Hepatocyte (in vitro differentiated cells): ENCODE measurements around the gene LRRC32. TPM values are rescaled to one million over a fixed set of nuclear protein-coding genes. Genes with fewer than 3 reads are reported as not detected.

Source experiments
- DNase-seq: peaks from one replicate; pipeline ENCODE4 v3.0.0-alpha.2; 2016; ENCODE audit warnings: low spot score
- H2AFZ ChIP-seq: fragments of 200-600 bp; sonication (generic); 2 replicates; pipeline ENCODE4 v1.6.0; 2016; ENCODE audit warnings: antibody characterized with exemption, mild to moderate bottlenecking
- H3K27ac ChIP-seq: fragments of 200-600 bp; sonication (generic); 2 replicates; pipeline ENCODE4 v1.5.1; 2016; ENCODE audit warnings: mild to moderate bottlenecking
- H3K27me3 ChIP-seq: fragments of 200-600 bp; sonication (generic); 2 replicates; pipeline ENCODE4 v1.6.1; 2016
- H3K36me3 ChIP-seq: fragments of 200-600 bp; sonication (generic); replicated peaks from 2 replicates; pipeline ENCODE4 v1.5.1; 2016; ENCODE audit warnings: low read depth; ENCODE audit not compliant: insufficient read depth
- H3K4me1 ChIP-seq: fragments of 200-600 bp; sonication (generic); 2 replicates; pipeline ENCODE4 v1.5.1; 2016; ENCODE audit warnings: mild to moderate bottlenecking, moderate library complexity; ENCODE audit not compliant: insufficient read depth
- H3K4me2 ChIP-seq: fragments of 200-600 bp; sonication (generic); 2 replicates; pipeline ENCODE4 v1.6.0; 2016
- H3K4me3 ChIP-seq: fragments of 200-600 bp; sonication (generic); 2 replicates; pipeline ENCODE4 v1.5.1; 2016; ENCODE audit warnings: mild to moderate bottlenecking
- H3K79me2 ChIP-seq: fragments of 200-600 bp; sonication (generic); 2 replicates; pipeline ENCODE4 v1.6.0; 2017; ENCODE audit warnings: mild to moderate bottlenecking
- H3K9me2 ChIP-seq: fragments of 200-600 bp; sonication (generic); replicated peaks from 2 replicates; pipeline ENCODE4 v1.6.0; 2017; ENCODE audit warnings: mild to moderate bottlenecking; ENCODE audit not compliant: insufficient read depth
- H3K9me3 ChIP-seq: fragments of 200-600 bp; sonication (generic); 2 replicates; pipeline ENCODE4 v1.5.1; 2016; ENCODE audit warnings: low read depth, mild to moderate bottlenecking
- H4K20me1 ChIP-seq: fragments of 200-600 bp; sonication (generic); 2 replicates; pipeline ENCODE4 v1.6.0; 2016; ENCODE audit warnings: mild to moderate bottlenecking; ENCODE audit not compliant: insufficient read depth, poor library complexity, severe bottlenecking
- CTCF ChIP-seq: fragments of 200-600 bp; sonication (generic); IDR thresholded peaks from 2 replicates; pipeline ENCODE4 v1.5.1; 2016; ENCODE audit warnings: antibody characterized with exemption, mild to moderate bottlenecking; ENCODE audit not compliant: poor library complexity
- EZH2 ChIP-seq: fragments of 200-600 bp; sonication (generic); IDR thresholded peaks from 2 replicates; pipeline ENCODE4 v1.6.1; 2016; ENCODE audit warnings: antibody characterized with exemption, mild to moderate bottlenecking, borderline replicate concordance
- EZH2phosphoT487 ChIP-seq: fragments of 200-600 bp; sonication (generic); IDR thresholded peaks from one replicate; pipeline ENCODE4 v1.6.1; 2018; ENCODE audit warnings: antibody characterized with exemption, mild to moderate bottlenecking, low read depth, moderate library complexity; ENCODE audit not compliant: unreplicated experiment, severe bottlenecking
- WGBS: methylation state at CpG from one replicate; pipeline ENCODE4 v1.1.6; 2016; ENCODE audit warnings: low lambda C conversion rate; ENCODE audit errors: missing lambda C conversion rate; 5-methylcytosine and 5-hydroxymethylcytosine counted together
- polyA plus RNA-seq: library from polyadenylated mRNA; unstranded; fragments of >200 nt; fragmentation: Nextera tagmentation; extraction: Ambion mirVana; gene quantifications from 2 replicates; pipeline ENCODE4 v1.2.1, GENCODE V29; 2016
- total RNA-seq: library from RNA; depleted of rRNA; stranded (reverse); fragments of >200 nt; gene quantifications from 2 replicates; pipeline ENCODE4 v1.2.3, GENCODE V29; 2014

Gene LRRC32
- total and polyA plus RNA-seq, 2 experiments from 2014 or later, result 25.5 to 75.2 TPM

DNA sequence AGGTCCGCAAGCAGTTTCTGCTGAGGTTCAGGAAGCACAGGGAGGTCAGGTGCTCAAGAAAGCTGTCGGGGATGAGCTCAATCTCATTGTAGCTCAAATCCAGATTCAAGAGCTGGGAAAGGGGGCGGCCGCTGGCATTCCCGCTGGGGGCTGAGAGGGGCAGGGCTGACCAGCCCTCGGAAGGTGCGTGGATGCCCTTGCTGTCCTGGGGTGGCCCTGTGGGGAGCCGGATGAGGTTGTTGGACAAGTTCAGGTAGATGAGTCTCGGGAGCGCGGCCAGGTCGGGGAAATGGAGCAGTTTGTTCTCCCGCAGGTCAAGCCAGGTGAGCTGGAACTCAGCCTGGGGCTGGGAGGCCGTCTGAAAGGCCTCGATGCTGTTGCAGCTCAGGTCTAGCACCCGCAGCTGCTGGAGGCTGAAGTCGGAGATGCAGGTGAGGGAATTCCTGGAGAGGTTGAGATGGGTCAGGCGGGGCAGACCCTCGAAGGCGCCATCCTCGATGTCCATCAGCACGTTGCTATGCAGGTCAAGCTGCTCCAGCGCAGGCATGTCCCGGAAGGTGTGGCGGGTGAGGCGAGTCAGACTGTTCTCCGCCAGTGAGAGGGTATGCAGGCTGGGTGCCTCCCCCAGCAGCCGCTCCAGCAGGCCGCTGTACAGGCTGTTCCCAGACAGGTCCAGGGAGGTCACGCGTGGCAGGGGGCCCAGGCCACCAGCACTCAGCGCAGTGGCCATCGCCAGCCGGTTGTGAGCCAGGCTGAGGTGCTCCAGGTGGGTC is 9.8 kb downstream of the LRRC32 start:
- Histone ChIP-seq H2AFZ (no peak overlapping the region), H3K27ac (no peak overlapping the region), H3K4me1 (peaks cover 13% of the 10 kb centered on the region), H3K79me2 (no peaks in the 10 kb centered on the region), H3K9me2 (no peaks in the 10 kb centered on the region), H4K20me1 (no peaks in the 10 kb centered on the region), H3K4me3 (no peak overlapping the region), H3K9me3 (no peaks in the 10 kb centered on the region), H3K4me2 (no peak overlapping the region), H3K36me3 (no peaks in the 10 kb centered on the region), H3K27me3 (no peaks in the 10 kb centered on the region)
- DNase-seq, result no peak
- 93% methylated on average over 34 of the region's 34 CpGs for WGBS
- TF ChIP-seq EZH2 (no peak), EZH2phosphoT487 (no peak), CTCF (no peak)

DNA sequence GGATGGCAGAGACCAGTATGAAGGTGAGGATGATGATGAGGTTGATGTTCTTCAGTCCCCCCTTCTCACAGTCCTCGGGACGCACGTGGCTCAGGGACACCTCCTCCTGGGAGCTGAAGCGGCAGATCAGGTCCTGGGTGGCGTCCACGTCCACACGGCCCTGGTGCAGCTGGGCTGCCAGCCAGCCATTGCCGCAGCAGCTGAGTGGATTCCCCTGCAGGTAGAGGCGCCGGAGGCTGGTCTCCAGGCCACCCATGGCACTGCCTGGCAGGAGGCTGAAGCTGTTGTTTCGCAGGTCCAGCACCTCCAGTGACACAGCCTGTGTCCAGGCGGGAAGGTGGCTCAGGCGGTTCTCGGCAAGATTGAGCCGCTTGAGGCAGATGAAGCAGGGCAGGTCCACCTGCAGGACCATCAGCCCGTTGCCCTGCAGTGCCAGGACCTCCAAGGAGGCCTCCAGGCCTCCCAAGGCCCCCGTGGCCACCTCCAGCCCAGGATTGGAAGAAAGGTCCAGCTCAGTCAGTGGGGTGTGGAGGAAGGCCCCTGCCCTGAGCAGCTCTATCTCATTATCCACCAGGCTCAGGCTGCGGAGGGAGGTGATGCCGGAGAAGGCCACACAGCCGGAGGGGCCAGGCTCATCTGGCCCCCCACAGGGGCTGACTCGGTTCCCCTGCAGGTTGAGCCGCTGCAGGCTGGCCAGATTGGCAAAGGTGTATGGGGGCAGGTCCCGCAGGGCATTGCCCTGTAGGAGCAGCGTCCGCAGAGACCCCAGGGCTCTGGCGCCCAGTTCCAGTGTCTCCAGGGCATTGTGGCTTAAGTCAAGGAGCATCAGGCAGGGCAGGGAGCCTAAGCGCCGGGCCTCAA is 10.6 kb downstream of the LRRC32 start:
- Histone ChIP-seq H2AFZ (no peak overlapping the region), H3K36me3 (no peaks in the 10 kb centered on the region), H3K79me2 (no peaks in the 10 kb centered on the region), H4K20me1 (no peaks in the 10 kb centered on the region), H3K27me3 (no peaks in the 10 kb centered on the region), H3K4me3 (no peak overlapping the region), H3K4me2 (no peak overlapping the region), H3K27ac (no peak overlapping the region), H3K4me1 (peaks cover 19% of the 10 kb centered on the region), H3K9me3 (no peaks in the 10 kb centered on the region), H3K9me2 (no peaks in the 10 kb centered on the region)
- WGBS, result 97% methylated on average over 28 of the region's 28 CpGs
- DNase-seq, result no peak
- TF ChIP-seq EZH2, result no peak
- no peak for TF ChIP-seq CTCF
- TF ChIP-seq EZH2phosphoT487, result no peak

GRCh38 chr11:76658651-76659650 is 11.6 kb downstream of the LRRC32 start:
- Histone ChIP-seq H3K9me3 (no peaks in the 10 kb centered on the region), H3K9me2 (no peaks in the 10 kb centered on the region), H3K4me2 (no peak overlapping the region), H4K20me1 (no peaks in the 10 kb centered on the region), H3K36me3 (no peaks in the 10 kb centered on the region), H3K27ac (no peak overlapping the region), H3K79me2 (no peaks in the 10 kb centered on the region), H3K4me1 (peaks cover 29% of the 10 kb centered on the region), H3K4me3 (no peak overlapping the region), H2AFZ (no peak overlapping the region), H3K27me3 (no peaks in the 10 kb centered on the region)
- WGBS, result 87% methylated on average over 25 of the region's 25 CpGs
- TF ChIP-seq CTCF (no peak), EZH2phosphoT487 (no peak), EZH2 (no peak)
- no peak for DNase-seq
